ENCODE results near the gene ECHDC3. TPM values are rescaled to one million over a fixed set of nuclear protein-coding genes. Genes with fewer than 3 reads are reported as not detected.

Gene ECHDC3
- polyA plus RNA-seq, 6 donors from 2014 or later: 1.1 to 2.8 (median 2.0) TPM

- no peak for ATAC-seq (ENCODE audit: low read depth in 2 of 2)
- Mint-ChIP-seq H3K9me3 (peaks cover 0 to 2% (median 0%) of the 10 kb centered on the region in 7 donors), H3K36me3 (no peaks in the 10 kb centered on the region)
These were observed 41.3 kb downstream of the ECHDC3 start for GRCh38 chr10:11783558-11783865.

GRCh38 chr10:11787374-11787773 is 45.2 kb downstream of the ECHDC3 start:
- no peak for ATAC-seq (ENCODE audit: low read depth in 2 of 2)
- DNase-seq: no peak
- no peak overlapping the region for H3K27ac Mint-ChIP-seq
- H3K9me3 Mint-ChIP-seq: no peaks in the 10 kb centered on the region
- peaks cover 0 to 4% (median 0%) of the 10 kb centered on the region in 3 donors for H3K4me1 Mint-ChIP-seq
- H3K4me3 Mint-ChIP-seq: no peak overlapping the region
- H3K27me3 Mint-ChIP-seq: peaks cover 7 to 23% (median 19%) of the 10 kb centered on the region in 3 donors
- H3K36me3 Mint-ChIP-seq: no peaks in the 10 kb centered on the region

More at GRCh38 chr10:11783558-11783865, 41.3 kb downstream of the ECHDC3 start:
- Mint-ChIP-seq H3K4me1 (peaks cover 0 to 4% (median 0%) of the 10 kb centered on the region in 3 donors), H3K27me3 (peaks cover 4 to 19% (median 12%) of the 10 kb centered on the region in 3 donors), H3K4me3 (no peak overlapping the region), H3K27ac (no peak overlapping the region)
- DNase-seq: no peak

- Mint-ChIP-seq H3K27ac (no peak overlapping the region), H3K27me3 (peaks cover 7 to 23% (median 19%) of the 10 kb centered on the region in 3 donors), H3K4me1 (peaks cover 0 to 1% (median 0%) of the 10 kb centered on the region in 3 donors), H3K9me3 (no peaks in the 10 kb centered on the region), H3K36me3 (no peaks in the 10 kb centered on the region), H3K4me3 (no peak overlapping the region)
- DNase-seq (no peak), ATAC-seq (ENCODE audit: low read depth in 2 of 2) (no peak)
These were observed 45.7 kb downstream of the ECHDC3 start for GRCh38 chr10:11787846-11788245.

- no peak overlapping the region for H3K4me3 Mint-ChIP-seq
- no peaks in the 10 kb centered on the region for H3K9me3 Mint-ChIP-seq
- no peak overlapping the region for H3K27ac Mint-ChIP-seq
- no peaks in the 10 kb centered on the region for H3K4me1 Mint-ChIP-seq
- no peaks in the 10 kb centered on the region for H3K36me3 Mint-ChIP-seq
- H3K27me3 Mint-ChIP-seq: peaks cover 7 to 19% (median 19%) of the 10 kb centered on the region in 3 donors
- no peak for DNase-seq
- ATAC-seq (ENCODE audit: low read depth in 2 of 2): no peak
These were observed 47.1 kb downstream of the ECHDC3 start for GRCh38 chr10:11789306-11789705.

DNA sequence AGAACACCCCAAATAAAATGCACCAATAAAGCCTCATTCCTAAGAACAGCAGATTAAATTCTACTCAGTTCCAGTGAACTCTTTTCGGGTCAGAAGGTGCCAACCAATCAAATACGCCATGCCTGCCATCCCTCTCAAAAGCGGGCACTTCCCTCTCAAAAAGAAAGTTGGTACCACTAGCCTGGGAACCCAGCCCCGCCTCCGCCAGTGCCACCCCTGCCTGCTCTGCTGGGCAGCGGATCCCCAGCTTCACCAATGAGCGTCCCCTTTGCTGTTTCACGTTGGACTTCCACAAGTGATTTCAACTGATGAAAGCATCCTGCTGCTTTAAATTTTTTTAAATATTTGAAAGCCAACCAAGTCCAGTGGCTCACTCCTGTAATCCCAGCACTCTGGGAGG is 47.8 kb downstream of the ECHDC3 start:
- Mint-ChIP-seq H3K27ac (peak overlapping the region in 1 of 6 donors; percentile 36), H3K9me3 (no peaks in the 10 kb centered on the region), H3K4me3 (no peak overlapping the region), H3K4me1 (no peaks in the 10 kb centered on the region), H3K36me3 (no peaks in the 10 kb centered on the region), H3K27me3 (peaks cover 7 to 19% (median 19%) of the 10 kb centered on the region in 3 donors)
- DNase-seq (no peak), ATAC-seq (ENCODE audit: low read depth in 2 of 2) (no peak)

DNA sequence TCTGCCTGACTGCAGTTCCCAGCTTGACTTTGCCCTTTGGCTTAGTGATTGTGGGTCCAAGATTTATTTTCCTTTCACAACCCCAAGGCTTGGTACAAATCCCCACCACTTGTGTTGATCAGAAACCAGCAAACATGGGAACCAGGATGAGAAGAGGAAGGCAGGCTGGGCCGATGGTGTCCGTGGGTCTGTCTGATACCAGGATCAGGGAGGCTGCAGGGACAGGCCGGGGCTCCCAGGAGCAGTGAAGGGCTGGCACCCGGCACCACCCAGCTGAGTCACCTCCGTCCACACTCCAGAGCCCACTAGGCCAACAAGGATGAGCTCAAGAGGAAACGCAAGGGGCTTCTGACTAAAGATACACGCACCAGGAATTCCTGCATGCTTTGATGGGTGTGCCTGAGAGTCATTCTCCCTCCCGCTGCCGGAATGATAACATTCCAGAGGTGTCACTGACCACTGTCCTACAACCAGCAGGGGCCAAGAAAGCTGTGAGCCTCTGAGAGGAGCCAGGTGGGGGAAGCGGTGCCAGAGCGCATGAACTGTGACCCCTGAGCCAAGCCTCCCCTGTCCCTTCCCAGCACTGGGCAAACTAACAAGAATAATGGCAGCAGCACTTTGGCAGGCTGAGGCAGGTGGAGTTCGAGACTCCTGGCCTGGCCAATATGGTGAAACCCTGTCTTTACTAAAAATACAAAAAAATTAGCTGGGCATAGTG is 51.7 kb downstream of the ECHDC3 start:
- ATAC-seq (ENCODE audit: low read depth in 2 of 2) (no peak), DNase-seq (no peak)
- Mint-ChIP-seq H3K9me3 (no peaks in the 10 kb centered on the region), H3K4me1 (peaks cover 3 to 5% (median 4%) of the 10 kb centered on the region in 3 donors), H3K27me3 (peaks cover 0 to 11% (median 7%) of the 10 kb centered on the region in 3 donors), H3K4me3 (peak overlapping the region in 1 of 8 donors; percentile 50), H3K36me3 (no peaks in the 10 kb centered on the region), H3K27ac (no peak overlapping the region)

- no peak for DNase-seq
- Mint-ChIP-seq H3K9me3 (no peaks in the 10 kb centered on the region), H3K27me3 (peaks cover 0 to 11% (median 4%) of the 10 kb centered on the region in 3 donors), H3K36me3 (no peaks in the 10 kb centered on the region), H3K4me1 (peaks cover 3 to 5% (median 5%) of the 10 kb centered on the region in 3 donors), H3K27ac (no peak overlapping the region), H3K4me3 (no peak overlapping the region)
- ATAC-seq (ENCODE audit: low read depth in 2 of 2): no peak
These were observed 52.4 kb downstream of the ECHDC3 start for GRCh38 chr10:11794566-11794965.

- Mint-ChIP-seq H3K9me3 (no peaks in the 10 kb centered on the region), H3K27me3 (peaks cover 0 to 11% (median 0%) of the 10 kb centered on the region in 3 donors), H3K4me1 (peaks cover 3 to 5% (median 5%) of the 10 kb centered on the region in 3 donors), H3K27ac (no peak overlapping the region), H3K36me3 (no peaks in the 10 kb centered on the region), H3K4me3 (peak overlapping the region in 1 of 8 donors; percentile 74)
- ATAC-seq (ENCODE audit: low read depth in 2 of 2) (no peak), DNase-seq (no peak)
These were observed 53.1 kb downstream of the ECHDC3 start for GRCh38 chr10:11795101-11795920.

DNA sequence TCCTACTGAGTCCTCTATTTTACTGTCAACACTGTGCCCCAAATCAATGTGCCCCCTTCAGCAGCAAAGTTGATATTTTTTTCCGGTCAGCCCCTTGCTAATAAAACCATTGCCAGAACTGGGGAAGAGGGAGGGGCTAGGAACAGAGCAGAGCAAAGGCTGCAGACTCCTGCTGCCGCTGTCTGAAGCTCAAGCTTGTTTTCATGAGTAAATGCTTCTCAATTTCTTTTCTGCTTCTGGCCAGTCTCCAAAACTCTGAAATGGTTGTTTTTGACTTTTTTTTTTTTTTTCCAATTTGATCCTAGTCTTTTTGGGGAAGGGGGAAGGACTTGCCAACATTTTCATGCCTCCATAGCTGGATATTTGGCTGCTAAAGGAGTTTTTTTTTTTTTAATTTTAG is 54.3 kb downstream of the ECHDC3 start:
- Mint-ChIP-seq H3K27me3 (peaks cover 0 to 9% (median 0%) of the 10 kb centered on the region in 3 donors), H3K4me1 (peaks cover 3 to 5% (median 5%) of the 10 kb centered on the region in 3 donors), H3K4me3 (no peak overlapping the region), H3K36me3 (no peaks in the 10 kb centered on the region), H3K9me3 (no peaks in the 10 kb centered on the region), H3K27ac (no peak overlapping the region)
- no peak for DNase-seq
- ATAC-seq (ENCODE audit: low read depth in 2 of 2): no peak

- peaks cover 3 to 5% (median 5%) of the 10 kb centered on the region in 3 donors for H3K4me1 Mint-ChIP-seq
- peak overlapping the region in 1 of 6 donors; percentile 70 for H3K27ac Mint-ChIP-seq
- no peaks in the 10 kb centered on the region for H3K36me3 Mint-ChIP-seq
- peaks cover 0 to 5% (median 0%) of the 10 kb centered on the region in 3 donors for H3K27me3 Mint-ChIP-seq
- DNase-seq: no peak
- no peak for ATAC-seq (ENCODE audit: low read depth in 2 of 2)
- H3K4me3 Mint-ChIP-seq: no peak overlapping the region
- no peaks in the 10 kb centered on the region for H3K9me3 Mint-ChIP-seq
These were observed 55.1 kb downstream of the ECHDC3 start for GRCh38 chr10:11797281-11797680.

- DNase-seq (no peak), ATAC-seq (ENCODE audit: low read depth in 2 of 2) (no peak)
- H3K9me3 Mint-ChIP-seq: no peaks in the 10 kb centered on the region
- peaks cover 0 to 5% (median 0%) of the 10 kb centered on the region in 3 donors for H3K27me3 Mint-ChIP-seq
- H3K4me1 Mint-ChIP-seq: peaks cover 3 to 5% (median 5%) of the 10 kb centered on the region in 3 donors
- H3K27ac Mint-ChIP-seq: no peak overlapping the region
- H3K4me3 Mint-ChIP-seq: no peak overlapping the region
- no peaks in the 10 kb centered on the region for H3K36me3 Mint-ChIP-seq
These were observed 55.9 kb downstream of the ECHDC3 start for GRCh38 chr10:11797847-11798633.

DNA sequence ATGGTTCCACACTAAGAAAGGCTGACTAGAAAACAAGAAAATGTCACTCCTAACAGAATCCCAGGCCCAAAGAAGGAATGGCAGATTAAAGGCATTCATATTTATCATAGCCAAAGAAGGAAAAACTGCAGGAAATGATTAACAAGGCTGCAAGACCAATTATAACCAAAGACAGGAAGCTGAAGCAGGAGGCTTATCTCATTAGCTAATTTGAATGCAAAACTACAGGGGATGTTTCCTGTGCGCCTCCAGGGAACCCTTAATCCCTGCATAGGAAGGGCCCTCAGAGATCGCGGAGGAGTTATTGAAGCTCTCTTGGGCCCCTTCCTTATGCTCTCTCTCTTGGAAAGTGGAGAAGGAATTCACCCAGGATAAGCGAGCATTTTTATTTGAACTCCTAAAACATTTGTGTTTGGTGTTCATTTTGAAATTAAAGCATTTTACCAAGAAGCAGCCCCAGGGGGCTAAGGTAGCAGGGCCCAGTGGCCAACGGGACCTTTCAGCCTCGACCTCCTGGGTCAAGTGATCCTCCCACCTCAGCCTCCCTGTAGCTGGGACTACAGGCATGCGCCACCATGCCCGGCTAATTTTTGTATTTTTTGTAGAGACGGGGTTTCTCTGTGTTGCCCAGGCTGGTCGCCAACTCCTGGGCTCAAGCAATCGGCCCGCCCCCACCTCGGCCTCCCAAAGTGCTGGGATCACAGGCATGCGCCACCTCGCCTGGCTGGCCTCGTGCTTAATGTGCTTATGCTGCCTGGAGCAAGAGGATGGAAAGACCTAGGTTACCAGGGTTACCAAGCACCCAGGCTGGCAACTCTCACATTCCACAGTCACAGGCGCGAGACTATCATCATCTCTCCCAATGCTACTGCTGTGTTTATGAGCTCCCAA is 56.9 kb downstream of the ECHDC3 start:
- peaks cover 3 to 5% (median 5%) of the 10 kb centered on the region in 3 donors for H3K4me1 Mint-ChIP-seq
- no peak for DNase-seq
- no peaks in the 10 kb centered on the region for H3K36me3 Mint-ChIP-seq
- ATAC-seq (ENCODE audit: low read depth in 2 of 2): no peak
- H3K27ac Mint-ChIP-seq: no peak overlapping the region
- no peak overlapping the region for H3K4me3 Mint-ChIP-seq
- peaks cover 0 to 5% (median 0%) of the 10 kb centered on the region in 3 donors for H3K27me3 Mint-ChIP-seq
- no peaks in the 10 kb centered on the region for H3K9me3 Mint-ChIP-seq
